ENCODE data around the gene PRKCB.

Gene PRKCB

GRCh38 chr16:23945243-23945642 is 109.5 kb downstream of the PRKCB start:
- no peak for DNase-seq

- no peak for DNase-seq
These were observed 112.1 kb downstream of the PRKCB start for GRCh38 chr16:23947838-23948237.

GRCh38 chr16:23948949-23949411 is 113.2 kb downstream of the PRKCB start:
- DNase-seq = no peak

GRCh38 chr16:23949630-23950290 is 114.0 kb downstream of the PRKCB start:
- no peak for DNase-seq

- no peak for DNase-seq
These were observed 114.6 kb downstream of the PRKCB start for GRCh38 chr16:23950291-23950894.

DNA sequence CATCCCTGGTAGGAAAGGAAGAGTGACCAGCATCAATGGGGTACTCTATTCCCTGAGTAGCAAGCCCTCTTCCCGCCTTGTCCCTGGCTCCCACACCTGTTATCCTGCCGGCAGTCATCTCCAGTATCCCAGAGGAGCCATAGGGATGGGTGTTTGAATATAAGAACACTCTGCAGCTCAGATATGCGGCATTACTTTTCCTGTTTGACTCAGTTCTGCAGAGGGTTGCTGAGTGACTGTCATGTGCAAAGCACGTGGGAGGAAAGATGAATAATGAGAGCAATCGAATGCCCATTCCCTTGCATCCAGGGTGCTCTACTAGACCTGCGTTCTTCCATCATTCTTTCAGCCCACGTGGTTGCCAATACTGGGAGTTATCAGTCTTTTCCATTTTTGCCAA is 115.1 kb downstream of the PRKCB start:
- DNase-seq = no peak

DNA sequence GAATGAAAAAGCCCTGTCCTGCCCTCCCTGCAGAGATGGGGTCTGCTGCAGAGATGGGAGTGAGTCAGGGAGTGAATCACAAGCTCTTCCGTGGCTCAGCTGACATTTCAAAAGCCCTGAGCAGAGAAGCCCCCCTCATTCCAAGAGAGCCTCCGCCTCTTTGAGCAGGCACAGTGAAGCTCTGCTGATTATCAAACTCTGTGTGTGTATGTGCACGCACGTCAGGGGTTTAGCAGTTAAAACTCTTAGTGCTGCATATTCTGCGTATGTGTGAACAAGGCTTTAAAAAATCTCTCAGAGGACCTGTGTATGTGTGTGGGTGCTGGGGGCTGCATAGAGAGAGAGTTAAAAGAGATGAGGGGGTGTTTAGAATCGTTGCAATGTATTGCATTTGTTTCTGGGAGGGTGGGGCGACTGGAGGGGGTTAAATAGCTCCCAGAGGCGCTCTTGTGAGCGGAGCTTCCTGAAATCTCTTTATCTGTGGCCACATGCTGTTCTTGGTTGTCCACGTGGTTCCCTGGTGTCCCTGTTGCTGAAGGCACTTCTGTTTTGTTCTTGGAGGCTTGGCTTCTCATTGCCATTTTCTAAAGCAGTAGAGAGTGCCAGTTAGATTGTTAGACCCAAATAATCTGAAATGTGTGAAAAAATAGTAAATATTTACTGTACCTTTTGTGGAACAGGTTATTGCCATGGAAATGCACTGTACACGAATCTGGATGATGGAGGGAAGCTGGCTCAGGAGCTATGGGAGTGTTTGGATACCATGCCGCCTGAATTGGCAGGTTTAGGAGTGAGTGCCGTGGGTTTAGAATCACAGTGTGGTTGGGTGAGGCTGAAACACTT is 116.6 kb downstream of the PRKCB start:
- DNase-seq = no peak

GRCh38 chr16:23952971-23953300 is 117.2 kb downstream of the PRKCB start:
- no peak for DNase-seq

DNA sequence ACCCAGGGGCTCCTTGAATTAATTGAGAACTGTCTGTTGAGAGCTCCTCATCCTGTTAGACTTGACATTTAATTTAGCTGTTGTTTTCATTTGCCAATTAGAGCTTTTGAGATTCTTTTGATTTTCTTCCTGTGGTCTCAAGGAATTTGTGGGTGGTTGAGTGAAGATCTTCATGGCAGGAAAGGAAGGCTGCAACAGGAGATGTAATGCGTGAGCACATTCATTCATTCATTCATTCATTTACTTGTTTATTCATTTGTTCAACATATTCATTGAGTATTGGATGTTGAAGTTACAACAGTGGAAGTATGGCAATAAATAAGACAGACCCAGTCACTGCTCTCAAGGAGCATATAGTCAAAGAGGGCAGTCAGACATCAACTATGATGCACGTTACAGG is 117.7 kb downstream of the PRKCB start:
- no peak for DNase-seq

DNA sequence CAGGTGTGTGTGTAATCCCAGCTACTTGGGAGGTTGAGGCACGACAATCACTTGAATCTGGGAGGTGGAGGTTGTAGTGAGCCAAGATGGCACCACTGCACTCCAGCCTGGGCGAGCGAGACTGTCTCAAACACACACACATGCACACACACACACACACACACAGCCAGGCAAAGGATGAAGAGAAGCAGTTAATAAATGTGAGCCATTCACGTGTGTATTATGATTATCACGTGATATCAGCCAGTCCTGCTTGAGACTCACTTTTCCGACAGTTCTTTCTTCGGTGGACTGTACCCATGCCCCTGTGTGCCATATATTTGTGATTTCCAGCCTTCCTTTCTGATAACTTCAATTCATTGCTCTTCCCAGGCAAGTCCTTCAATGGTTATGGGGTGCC is 119.3 kb downstream of the PRKCB start:
- no peak for DNase-seq

- no peak for DNase-seq
These were observed 121.5 kb downstream of the PRKCB start for GRCh38 chr16:23957287-23957686.

GRCh38 chr16:23959072-23959751 is 123.4 kb downstream of the PRKCB start:
- no peak for DNase-seq

- no peak for DNase-seq
These were observed 123.9 kb downstream of the PRKCB start for GRCh38 chr16:23959752-23960072.

GRCh38 chr16:23960081-23960885 is 124.5 kb downstream of the PRKCB start:
- no peak for DNase-seq

GRCh38 chr16:23962001-23962400 is 126.2 kb downstream of the PRKCB start:
- no peak for DNase-seq

GRCh38 chr16:23964136-23964535 is 128.4 kb downstream of the PRKCB start:
- no peak for DNase-seq

- no peak for DNase-seq
These were observed 129.5 kb downstream of the PRKCB start for GRCh38 chr16:23965137-23965733.

DNA sequence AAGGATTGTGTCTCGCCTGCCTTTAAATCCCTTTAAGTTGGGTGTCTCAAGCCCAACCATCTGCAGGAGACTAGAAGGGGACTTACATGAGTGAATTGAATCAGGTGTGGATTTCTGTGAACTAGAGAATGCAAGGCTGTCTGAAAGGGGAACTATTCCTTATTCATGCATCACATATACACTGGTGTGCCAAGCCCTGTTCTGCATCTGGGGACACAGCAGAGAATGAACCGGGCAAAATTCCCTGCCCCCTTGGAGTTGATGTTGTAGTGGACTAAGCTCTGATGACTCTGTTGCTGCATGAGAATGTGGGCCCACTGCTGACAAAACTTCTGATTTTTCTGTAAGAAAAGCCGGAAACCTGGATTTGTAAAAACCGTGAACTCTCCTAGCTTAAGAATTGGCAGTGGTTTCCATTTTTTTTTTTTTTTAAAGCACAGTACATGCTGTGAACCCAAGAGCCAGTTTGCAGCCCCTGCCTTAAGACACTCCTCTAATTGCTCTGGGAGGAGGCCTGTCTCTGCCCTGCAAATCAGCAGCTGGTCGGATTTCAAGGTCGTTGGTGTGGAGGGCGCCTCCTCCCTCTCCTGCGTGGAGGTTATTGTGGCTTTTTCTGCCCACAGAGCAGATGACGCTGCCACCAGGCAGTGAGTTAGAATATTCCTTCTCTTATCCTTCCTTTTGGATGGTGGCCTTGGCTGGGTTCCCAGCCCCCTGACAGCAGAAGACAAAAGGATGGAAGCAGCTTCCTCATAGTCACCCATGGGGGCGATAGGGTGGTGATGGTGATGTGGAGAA is 131.0 kb downstream of the PRKCB start:
- DNase-seq = no peak

- DNase-seq = no peak
These were observed 132.0 kb downstream of the PRKCB start for GRCh38 chr16:23967775-23968174.

DNA sequence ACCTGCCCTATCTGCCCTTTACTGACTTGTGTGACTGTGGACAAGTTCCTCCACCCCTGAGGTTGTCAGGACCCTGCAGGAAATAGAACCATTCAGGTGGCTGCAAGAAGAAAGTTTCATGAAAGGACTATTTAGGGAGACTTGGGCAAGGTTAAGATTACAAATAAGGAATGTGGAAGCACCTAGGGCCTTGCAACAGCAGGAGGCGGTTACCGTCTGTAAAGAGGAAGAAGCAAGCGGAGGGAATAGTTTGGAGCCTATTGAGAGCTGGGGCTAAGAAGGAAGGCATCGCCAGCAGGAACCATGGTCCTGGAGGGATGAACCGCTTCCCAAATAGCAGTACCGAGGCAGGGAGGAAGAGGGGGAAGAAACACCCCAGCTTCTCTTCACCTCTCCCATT is 132.4 kb downstream of the PRKCB start:
- DNase-seq = no peak

GRCh38 chr16:23969468-23970297 is 133.9 kb downstream of the PRKCB start:
- no peak for DNase-seq
